DMS153 treated with DMSO at 0.1 percent for 48 hours (cell line): Measurements from ENCODE around the gene ARHGEF5.
"Not testable (repeated sequence)": the region's sequence is repeated elsewhere in the genome, so short reads cannot be mapped to it uniquely, and the experiment has no call there.

ENCODE experiments used
- DNase-seq: peaks from one replicate; lab custom pipeline; 2025; ENCODE audit not compliant: unreplicated experiment; lab: John Stamatoyannopoulos, UW

Gene ARHGEF5

GRCh38 chr7:144418931-144419330 is 63.7 kb downstream of the ARHGEF5 start:
- DNase-seq: not testable (repeated sequence)

GRCh38 chr7:144427539-144427938 is 72.3 kb downstream of the ARHGEF5 start:
- not testable (repeated sequence) for DNase-seq

- DNase-seq: no peak
Observed at GRCh38 chr7:144428431-144428830, 73.2 kb downstream of the ARHGEF5 start.
